G401 (cell line): ENCODE data around the gene SETMAR. TPM values are rescaled to one million over a fixed set of nuclear protein-coding genes. Genes with fewer than 3 reads are reported as not detected.
"Not testable (repeated sequence)": the region's sequence is repeated elsewhere in the genome, so short reads cannot be mapped to it uniquely, and the experiment has no call there.

Experiments
- DNase-seq: peaks from one replicate; pipeline ENCODE4 v3.0.0-alpha.2; 2015; ENCODE audit warnings: low spot score
- in situ Hi-C: cut with HindIII; loops from 2 replicates; pipeline ENCODE4 v1.10.0; 2016; ENCODE audit warnings: low sequenced_read_pairs, mixed read lengths
- total RNA-seq: library from RNA; depleted of rRNA; stranded (reverse); fragments of >200 nt; shearing (Covaris generic); gene quantifications from 2 replicates; pipeline ENCODE4 v1.2.3, GENCODE V29; 2014; rRNA removed

SETMAR gene
- total RNA-seq = 18.8 and 25.0 TPM in 2 replicates

- peak; percentile 88 for DNase-seq
- in situ Hi-C loops = no loop called here
These were observed at the start of gene SETMAR for GRCh38 chr3:4303187-4304123. TSS of gene SETMAR (plus strand) at chr3:4303369. CDS start at chr3:4303371, 2 bp downstream.

GRCh38 chr3:4261406-4261805, 41.8 kb upstream of the SETMAR start:
- in situ Hi-C loops = no loop called here

GRCh38 chr3:4264040-4264439, 39.1 kb upstream of the SETMAR start:
- no peak for DNase-seq
- in situ Hi-C loops = no loop called here

More at GRCh38 chr3:4261406-4261805, 41.8 kb upstream of the SETMAR start:
- peak; percentile 58 for DNase-seq

GRCh38 chr3:4270720-4271119, 32.4 kb upstream of the SETMAR start:
- DNase-seq = no peak
- in situ Hi-C loops = no loop called here

GRCh38 chr3:4271834-4272233, 31.3 kb upstream of the SETMAR start:
- DNase-seq = peak; percentile 48
- in situ Hi-C loops = no loop called here

GRCh38 chr3:4279516-4280105, 23.6 kb upstream of the SETMAR start:
- no peak for DNase-seq
- in situ Hi-C loops = no loop called here

- DNase-seq = no peak
- in situ Hi-C loops = no loop called here
These were observed 21.2 kb upstream of the SETMAR start for GRCh38 chr3:4281991-4282390.

- in situ Hi-C loops = no loop called here
- DNase-seq = no peak
These were observed 18.3 kb upstream of the SETMAR start for GRCh38 chr3:4284865-4285264.

- in situ Hi-C loops = no loop called here
- DNase-seq = no peak
These were observed 14.1 kb upstream of the SETMAR start for GRCh38 chr3:4289044-4289443.

GRCh38 chr3:4290272-4290893, 12.8 kb upstream of the SETMAR start:
- in situ Hi-C loops = no loop called here
- peak; percentile 62 for DNase-seq

GRCh38 chr3:4292301-4292700, 10.9 kb upstream of the SETMAR start:
- DNase-seq = peak; percentile 29
- in situ Hi-C loops = no loop called here

- no peak for DNase-seq
- in situ Hi-C loops = no loop called here
These were observed 8.4 kb upstream of the SETMAR start for GRCh38 chr3:4294616-4295327.

- DNase-seq, in situ Hi-C loops: not testable (repeated sequence)
These were observed 6.7 kb upstream of the SETMAR start for GRCh38 chr3:4296454-4296853.

GRCh38 chr3:4297486-4297885, 5.7 kb upstream of the SETMAR start:
- in situ Hi-C loops = no loop called here
- DNase-seq = no peak

- DNase-seq = no peak
- in situ Hi-C loops = no loop called here
These were observed 422 bp upstream of the SETMAR start for GRCh38 chr3:4302747-4303146.

- in situ Hi-C loops = not testable (repeated sequence)
These were observed 2.0 kb downstream of the SETMAR start for GRCh38 chr3:4305210-4305609.

GRCh38 chr3:4306091-4306490, 2.9 kb downstream of the SETMAR start:
- no peak for DNase-seq
- in situ Hi-C loops = no loop called here

More at GRCh38 chr3:4305210-4305609, 2.0 kb downstream of the SETMAR start:
- not testable (repeated sequence) for DNase-seq

- in situ Hi-C loops = no loop called here
- no peak for DNase-seq
These were observed 3.7 kb downstream of the SETMAR start for GRCh38 chr3:4306860-4307259.

GRCh38 chr3:4309491-4310128, 6.4 kb downstream of the SETMAR start:
- in situ Hi-C loops = no loop called here
- DNase-seq = no peak
